Measurements from ENCODE around the gene BTBD16. TPM values are rescaled to one million over a fixed set of nuclear protein-coding genes. Genes with fewer than 3 reads are reported as not detected.

The BTBD16 gene
- total RNA-seq, 1 donor from 2014 or later, result 1.3 TPM

GRCh38 chr10:122374859-122375678, 104.0 kb downstream of the BTBD16 start:
- no peak for TF ChIP-seq CTCF (conservative IDR thresholded peaks at IDR 0.05; ENCODE audit: low read depth, low read length)

GRCh38 chr10:122375679-122376160, 104.6 kb downstream of the BTBD16 start:
- peak overlapping the region; percentile 85 for H3K4me3 ChIP-seq (ENCODE audit: low read depth, low read length)
- no peak for TF ChIP-seq CTCF (conservative IDR thresholded peaks at IDR 0.05; ENCODE audit: low read depth, low read length)
- no peak for DNase-seq (ENCODE audit: low read depth)

More at GRCh38 chr10:122374859-122375678, 104.0 kb downstream of the BTBD16 start:
- DNase-seq (ENCODE audit: low read depth), result no peak
- peak overlapping the region; percentile 85 for H3K4me3 ChIP-seq (ENCODE audit: low read depth, low read length)

- H3K4me3 ChIP-seq (ENCODE audit: low read depth, low read length), result peak overlapping the region; percentile 85
- DNase-seq (ENCODE audit: low read depth), result no peak
- no peak for TF ChIP-seq CTCF (conservative IDR thresholded peaks at IDR 0.05; ENCODE audit: low read depth, low read length)
Observed at GRCh38 chr10:122376364-122376961, 105.4 kb downstream of the BTBD16 start.

- DNase-seq (ENCODE audit: low read depth), result no peak
- H3K4me3 ChIP-seq (ENCODE audit: low read depth, low read length), result peak overlapping the region; percentile 3
- TF ChIP-seq CTCF (conservative IDR thresholded peaks at IDR 0.05; ENCODE audit: low read depth, low read length), result no peak
Observed at GRCh38 chr10:122379041-122379440, 107.9 kb downstream of the BTBD16 start.

- no peak for TF ChIP-seq CTCF (conservative IDR thresholded peaks at IDR 0.05; ENCODE audit: low read depth, low read length)
- no peak for DNase-seq (ENCODE audit: low read depth)
- peak overlapping the region; percentile 3 for H3K4me3 ChIP-seq (ENCODE audit: low read depth, low read length)
Observed at GRCh38 chr10:122379537-122379936, 108.4 kb downstream of the BTBD16 start.

- TF ChIP-seq CTCF (conservative IDR thresholded peaks at IDR 0.05; ENCODE audit: low read depth, low read length), result no peak
- DNase-seq (ENCODE audit: low read depth), result no peak
- no peak overlapping the region for H3K4me3 ChIP-seq (ENCODE audit: low read depth, low read length)
Observed at GRCh38 chr10:122380703-122381102, 109.6 kb downstream of the BTBD16 start.
